Left lung (tissue), 10 donors: ENCODE data around the gene IFIT2. TPM values are rescaled to one million over a fixed set of nuclear protein-coding genes. Genes with fewer than 3 reads are reported as not detected.
A peak's percentile ranks its signal among the peaks of the same experiment; 100 is the strongest.

Source experiments
- ATAC-seq: fragments of 200-7000 bp; cut with Tn5 transposase; one replicate; pipeline ENCODE4 v1.9.1; 2020; ENCODE audit warnings: moderate library complexity
- DNase-seq, 4 donors: peaks; one replicate each; pipeline ENCODE4 v3.0.0-alpha.2; 2013 to 2020
- H3K27ac ChIP-seq, 2 donors: fragments of 200-600 bp; sonication (generic) in 1 of 2; one replicate each; pipeline versions ENCODE4 v1.5.0 to v1.8.0; 2020 to 2021
- H3K27me3 ChIP-seq, 2 donors: fragments of 200-600 bp; sonication (generic) in 1 of 2; one replicate each; pipeline versions ENCODE4 v1.5.0 to v1.8.0; 2020 to 2021
- H3K36me3 ChIP-seq, 2 donors: fragments of 200-600 bp; sonication (generic) in 1 of 2; one replicate each; pipeline versions ENCODE4 v1.5.0 to v1.8.0; 2020 to 2021
- H3K4me1 ChIP-seq, 2 donors: fragments of 200-600 bp; one replicate each; pipeline ENCODE4 v1.8.0; 2021
- H3K4me3 ChIP-seq, 2 donors: fragments of 200-600 bp; sonication (generic) in 1 of 2; one replicate each; pipeline versions ENCODE4 v1.5.0 to v1.8.0; 2020 to 2021; ENCODE audit warnings: mild to moderate bottlenecking in 1 of 2
- H3K9me3 ChIP-seq, 2 donors: fragments of 200-600 bp; sonication (generic) in 1 of 2; one replicate each; pipeline versions ENCODE4 v1.5.0 to v1.8.0; 2020 to 2021
- intact Hi-C, 2 donors: fragments of 100-400 bp; cut with DNase I; formaldehyde crosslinking; loops; one replicate each; pipeline versions ENCODE4 v1.11.2 to v1.14.2; 2022
- polyA plus RNA-seq, 6 donors: library from polyadenylated mRNA; unstranded; fragments of 120-200 nt; gene quantifications; one replicate each; pipeline ENCODE4 v1.2.1, GENCODE V29; 2013; ENCODE audit not compliant: insufficient read length in 6 of 6
- total RNA-seq, 2 donors: library from RNA; stranded (reverse); fragmentation: NEBNext Ultra II Directional; extraction: Animal tissue kit (Norgen Biotek cat#: 25700); gene quantifications; one replicate each; pipeline ENCODE4 v1.2.1, GENCODE V29; 2021
- TF ChIP-seq, protein P1 (sequence below), 2 donors: fragments of 200-600 bp; sonication (generic) in 1 of 2; IDR thresholded peaks; one replicate each; pipeline versions ENCODE4 v1.5.0 to v1.8.0; 2021; ENCODE audit warnings: antibody characterized with exemption in 2 of 2
- donor health status: DM: no; HTN: yes; CAD: no.
- donor health status: DM: no; HTN: no; CAD: no.

The IFIT2 gene
- total and polyA plus RNA-seq, 8 donors, result 9.4 to 26.1 (median 14.4) TPM

DNA sequence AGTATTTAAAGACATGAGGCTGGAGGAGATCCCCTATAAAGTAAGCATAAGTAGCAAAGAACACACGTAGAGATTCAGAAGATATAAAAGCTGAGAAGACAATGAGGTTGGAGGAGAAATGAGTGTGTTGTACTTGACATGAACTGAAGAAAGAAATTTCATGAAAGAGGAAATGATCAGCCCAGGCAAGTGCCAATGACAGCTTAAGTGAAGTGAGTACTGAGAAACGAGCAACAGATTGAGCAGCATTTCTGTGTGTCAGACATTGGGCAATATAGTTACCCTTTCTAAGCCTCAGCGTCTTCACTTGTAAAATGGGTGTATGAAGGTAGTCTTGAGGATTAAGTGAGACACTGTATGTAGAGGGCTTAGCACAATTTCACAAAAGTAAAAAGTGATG, 45.5 kb upstream of the IFIT2 start:
- Histone ChIP-seq H3K36me3 (no peaks in the 10 kb centered on the region), H3K27ac (peak overlapping the region in 1 of 2 donors; percentile 58), H3K4me1 (peaks cover 0 to 21% of the 10 kb centered on the region in 2 donors), H3K27me3 (no peaks in the 10 kb centered on the region), H3K9me3 (peaks cover 0 to 6% of the 10 kb centered on the region in 2 donors), H3K4me3 (no peak overlapping the region)
- TF ChIP-seq, protein P1, sequence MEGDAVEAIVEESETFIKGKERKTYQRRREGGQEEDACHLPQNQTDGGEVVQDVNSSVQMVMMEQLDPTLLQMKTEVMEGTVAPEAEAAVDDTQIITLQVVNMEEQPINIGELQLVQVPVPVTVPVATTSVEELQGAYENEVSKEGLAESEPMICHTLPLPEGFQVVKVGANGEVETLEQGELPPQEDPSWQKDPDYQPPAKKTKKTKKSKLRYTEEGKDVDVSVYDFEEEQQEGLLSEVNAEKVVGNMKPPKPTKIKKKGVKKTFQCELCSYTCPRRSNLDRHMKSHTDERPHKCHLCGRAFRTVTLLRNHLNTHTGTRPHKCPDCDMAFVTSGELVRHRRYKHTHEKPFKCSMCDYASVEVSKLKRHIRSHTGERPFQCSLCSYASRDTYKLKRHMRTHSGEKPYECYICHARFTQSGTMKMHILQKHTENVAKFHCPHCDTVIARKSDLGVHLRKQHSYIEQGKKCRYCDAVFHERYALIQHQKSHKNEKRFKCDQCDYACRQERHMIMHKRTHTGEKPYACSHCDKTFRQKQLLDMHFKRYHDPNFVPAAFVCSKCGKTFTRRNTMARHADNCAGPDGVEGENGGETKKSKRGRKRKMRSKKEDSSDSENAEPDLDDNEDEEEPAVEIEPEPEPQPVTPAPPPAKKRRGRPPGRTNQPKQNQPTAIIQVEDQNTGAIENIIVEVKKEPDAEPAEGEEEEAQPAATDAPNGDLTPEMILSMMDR (IDR thresholded peaks at IDR 0.05), result no peak
- ATAC-seq (no peak), DNase-seq (no peak)
- intact Hi-C loops, result loop anchor here in 1 of 2 donors (10.0 kb wide), 1 partner anchor 308 kb away; no protein-coding TSS in a partner anchor

DNA sequence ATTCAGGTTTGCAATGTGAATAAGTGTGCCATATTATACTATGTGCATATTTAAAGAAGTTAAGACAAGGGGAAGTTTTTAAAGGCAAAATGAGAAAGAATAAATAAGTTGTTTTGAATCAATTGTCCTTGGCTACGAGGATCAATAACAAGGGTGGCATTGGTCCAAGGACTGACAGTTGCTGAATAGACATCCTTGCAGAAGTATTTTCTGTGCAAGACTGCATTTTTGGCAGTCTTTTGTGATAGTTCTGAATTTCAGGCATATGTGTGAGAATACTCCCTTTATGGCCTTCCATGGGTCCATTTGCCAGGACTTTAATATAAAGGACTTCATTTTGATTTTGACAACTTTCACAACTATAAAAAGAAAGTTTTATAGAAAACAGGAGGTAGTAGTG, 44.9 kb upstream of the IFIT2 start:
- TF ChIP-seq, protein P1 (IDR thresholded peaks at IDR 0.05), result no peak
- intact Hi-C loops, result loop anchor here in 1 of 2 donors (10.0 kb wide), 1 partner anchor 308 kb away; no protein-coding TSS in a partner anchor
- Histone ChIP-seq H3K36me3 (no peaks in the 10 kb centered on the region), H3K4me3 (no peak overlapping the region), H3K27ac (no peak overlapping the region), H3K4me1 (peaks cover 0 to 19% of the 10 kb centered on the region in 2 donors), H3K27me3 (no peaks in the 10 kb centered on the region), H3K9me3 (peaks cover 0 to 6% of the 10 kb centered on the region in 2 donors)
- no peak for DNase-seq
- no peak for ATAC-seq

DNA sequence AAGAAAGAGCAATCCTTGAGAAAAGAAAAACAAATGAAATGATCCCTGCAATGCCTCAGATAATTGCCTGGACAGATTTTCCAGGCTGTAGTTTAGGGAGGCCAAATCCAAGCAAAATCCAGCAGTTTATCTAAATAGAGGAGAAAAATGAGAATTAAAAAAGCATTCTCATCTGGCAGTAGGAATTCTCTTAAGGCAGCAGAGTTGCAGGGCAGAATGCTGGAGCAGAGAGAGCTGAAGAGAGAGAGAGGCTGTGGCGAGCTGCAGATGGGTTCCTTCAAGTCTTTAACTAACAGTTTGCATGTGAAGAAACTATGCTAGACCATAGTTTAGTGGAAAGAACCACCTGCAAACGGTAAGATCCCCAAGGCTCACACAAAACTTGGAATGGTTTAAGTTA, 44.3 kb upstream of the IFIT2 start:
- peaks cover 0 to 13% of the 10 kb centered on the region in 2 donors for H3K4me1 ChIP-seq
- no peaks in the 10 kb centered on the region for H3K36me3 ChIP-seq
- H3K4me3 ChIP-seq, result no peak overlapping the region
- TF ChIP-seq, protein P1 (IDR thresholded peaks at IDR 0.05), result no peak
- H3K27ac ChIP-seq, result peak overlapping the region in 1 of 2 donors; percentile 20
- DNase-seq (peak in 2 of 4 donors; percentile 33 to 62), ATAC-seq (no peak)
- H3K27me3 ChIP-seq, result no peaks in the 10 kb centered on the region
- intact Hi-C loops, result loop anchor here in 1 of 2 donors (10.0 kb wide), 1 partner anchor 307 kb away; no protein-coding TSS in a partner anchor
- H3K9me3 ChIP-seq, result peaks cover 0 to 6% of the 10 kb centered on the region in 2 donors

DNA sequence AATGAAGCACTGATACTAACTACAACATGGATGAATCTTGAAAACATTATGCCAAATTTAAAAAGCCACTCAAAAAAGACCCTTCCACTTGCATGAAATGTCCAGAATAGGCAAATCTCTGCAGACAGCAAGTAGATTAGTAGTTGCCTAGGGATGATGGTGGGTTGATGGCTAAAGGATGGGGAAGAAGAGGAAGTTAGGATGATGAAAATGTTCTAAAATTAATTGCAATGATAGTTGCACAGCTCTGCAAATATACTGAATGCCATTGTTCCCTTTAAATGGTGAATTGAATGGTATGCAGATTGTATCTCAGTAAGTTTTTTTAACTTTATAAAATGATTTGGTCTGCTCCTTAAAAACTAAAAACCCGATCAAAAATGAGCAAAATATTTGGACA, 43.0 kb upstream of the IFIT2 start:
- Histone ChIP-seq H3K9me3 (peaks cover 0 to 5% of the 10 kb centered on the region in 2 donors), H3K36me3 (no peaks in the 10 kb centered on the region), H3K27ac (no peak overlapping the region), H3K4me1 (peaks cover 0 to 12% of the 10 kb centered on the region in 2 donors), H3K4me3 (no peak overlapping the region), H3K27me3 (no peaks in the 10 kb centered on the region)
- intact Hi-C loops, result loop anchor here in 1 of 2 donors (10.0 kb wide), 1 partner anchor 306 kb away; no protein-coding TSS in a partner anchor
- DNase-seq (no peak), ATAC-seq (no peak)
- TF ChIP-seq, protein P1 (IDR thresholded peaks at IDR 0.05), result no peak

DNA sequence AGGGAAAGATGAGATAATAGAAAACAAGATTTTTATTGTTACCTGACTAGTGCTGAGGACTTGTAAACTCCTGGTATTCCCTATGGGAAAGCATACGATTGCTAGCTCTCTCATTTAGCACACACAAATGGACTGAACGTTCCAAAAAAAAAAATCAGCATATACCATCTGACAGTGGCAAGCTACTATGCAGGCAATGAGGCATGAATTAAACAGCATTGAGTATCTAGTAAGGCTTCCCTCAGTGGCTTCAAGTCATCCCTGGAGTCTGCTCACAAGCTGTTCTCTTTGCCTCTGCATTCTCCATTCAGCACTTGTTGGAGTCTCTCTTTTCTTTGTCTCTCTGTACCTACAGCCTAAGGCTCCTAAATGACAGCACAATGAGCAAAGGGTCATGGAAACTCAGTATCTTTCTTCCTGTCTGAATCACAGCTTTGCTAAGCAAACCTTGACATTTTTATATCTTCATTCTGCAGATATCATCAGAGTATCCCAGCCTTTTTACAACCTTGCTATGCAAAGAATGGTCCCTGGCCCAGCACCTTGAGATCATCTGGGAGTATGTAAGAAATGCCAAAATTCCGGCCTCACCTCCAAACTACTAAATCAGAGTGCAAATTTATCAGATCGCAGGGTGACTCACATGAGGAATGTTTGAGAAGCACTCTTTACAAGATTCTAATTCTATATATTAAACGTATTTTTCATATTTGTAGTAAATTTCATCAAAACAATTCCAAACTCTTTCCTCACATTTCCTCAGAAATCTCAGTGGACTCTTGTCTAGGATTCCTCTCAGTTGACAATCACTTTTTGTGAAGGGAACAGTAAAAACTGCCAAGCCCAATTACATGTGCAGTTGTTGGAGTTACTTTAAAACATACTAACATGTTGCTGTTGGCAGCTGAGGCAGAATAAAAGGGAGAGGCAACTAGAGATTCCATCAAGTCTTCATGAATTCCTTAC, 39.5 kb upstream of the IFIT2 start:
- intact Hi-C loops, result no loop called here
- DNase-seq, result no peak
- no peak overlapping the region for H3K4me3 ChIP-seq
- TF ChIP-seq, protein P1 (IDR thresholded peaks at IDR 0.05), result no peak
- no peaks in the 10 kb centered on the region for H3K27me3 ChIP-seq
- no peak overlapping the region for H3K27ac ChIP-seq
- H3K4me1 ChIP-seq, result peaks cover 0 to 8% of the 10 kb centered on the region in 2 donors
- H3K36me3 ChIP-seq, result no peaks in the 10 kb centered on the region
- peaks cover 0 to 3% of the 10 kb centered on the region in 2 donors for H3K9me3 ChIP-seq
- ATAC-seq, result no peak
